ENCODE data around the gene C2CD2L. TPM values are rescaled to one million over a fixed set of nuclear protein-coding genes. Genes with fewer than 3 reads are reported as not detected.

C2CD2L gene
- total and polyA plus RNA-seq, 2 of the 13 experiments (the other 11 are each of a cell fraction or from before 2014, with no cell fraction given): 3.7 to 5.5 TPM

- TF ChIP-seq ZNF770 (CRISPR knock-in tag; IDR thresholded peaks at IDR 0.05): 0 out of 2 replicates have a peak, but pooled peaks have one; percentile 28
- TF ChIP-seq HDAC2 (CRISPR knock-in tag; IDR thresholded peaks at IDR 0.05): 0 out of 2 replicates have a peak, but pooled peaks have one; percentile 20
- TF ChIP-seq SOX5 (CRISPR knock-in tag; IDR thresholded peaks at IDR 0.05; ENCODE audit: borderline replicate concordance): peak; percentile 32; the same call in 1 of the 2 replicates
- no peak for TF ChIP-seq CAMTA2 (CRISPR knock-in tag; IDR thresholded peaks at IDR 0.05; ENCODE audit: borderline replicate concordance)
- no peak for TF ChIP-seq FOXK2 (IDR thresholded peaks at IDR 0.05)
- peak; percentile 60; the same call in 1 of the 2 replicates for TF ChIP-seq CREB1 (IDR thresholded peaks at IDR 0.05)
- no peak for TF ChIP-seq CREB1 (CRISPR knock-in tag; IDR thresholded peaks at IDR 0.05)
- TF ChIP-seq ZBTB33 (CRISPR knock-in tag; IDR thresholded peaks at IDR 0.05): peak; percentile 60
- TF ChIP-seq NR2F1 (CRISPR knock-in tag; IDR thresholded peaks at IDR 0.05): peak in 1 of 2 experiments; percentile 38; a peak in 1 of 4 replicates
- TF ChIP-seq GABPA (IDR thresholded peaks at IDR 0.05; ENCODE audit: low read depth, low read length): peak; percentile 22; the same call in 1 of the 2 replicates
- TF ChIP-seq GABPA (CRISPR knock-in tag; IDR thresholded peaks at IDR 0.05; ENCODE audit: low read depth): peak; percentile 88
- TF ChIP-seq ELF3 (CRISPR knock-in tag; IDR thresholded peaks at IDR 0.05): 0 out of 2 replicates have a peak, but pooled peaks have one; percentile 13
- peak; percentile 79; the same call in 1 of the 2 replicates for TF ChIP-seq ETV5 (CRISPR knock-in tag; IDR thresholded peaks at IDR 0.05; ENCODE audit: borderline replicate concordance)
- TF ChIP-seq SNAPC4 (CRISPR knock-in tag; IDR thresholded peaks at IDR 0.05): no peak
- peak; percentile 36; the same call in 1 of the 2 replicates for TF ChIP-seq HDAC1 (CRISPR knock-in tag; IDR thresholded peaks at IDR 0.05)
- 0 out of 2 replicates have a peak, but pooled peaks have one; percentile 19 for TF ChIP-seq ZBTB38 (CRISPR knock-in tag; IDR thresholded peaks at IDR 0.05)
- no peak for TF ChIP-seq EP300 (IDR thresholded peaks at IDR 0.05; ENCODE audit: low read depth in 2 of 2, low read length in 2 of 2)
- peak; percentile 25; the same call in 1 of the 2 replicates for TF ChIP-seq EP300 (CRISPR knock-in tag; IDR thresholded peaks at IDR 0.05; ENCODE audit: borderline replicate concordance)
- TF ChIP-seq USF2 (IDR thresholded peaks at IDR 0.05; ENCODE audit: low read depth, low read length): no peak
- TF ChIP-seq USF2 (CRISPR knock-in tag; IDR thresholded peaks at IDR 0.05; ENCODE audit: borderline replicate concordance): no peak
Measured at GRCh38 chr11:119130662-119131061, 23.5 kb downstream of the C2CD2L start (continued).

Measured in HepG2 (cell line).